Putamen (tissue), 1 donor: ENCODE data around the gene CACNA1S.
A peak's percentile ranks its signal among the peaks of the same experiment; 100 is the strongest.

Experiments used
- DNase-seq: peaks from one replicate; pipeline ENCODE4 v3.0.0-alpha.2; 2016; ENCODE audit warnings: low spot score

CACNA1S gene

GRCh38 chr1:201061886-201062285 lies 50.3 kb downstream of the CACNA1S start:
- DNase-seq, result no peak

- DNase-seq, result no peak
Observed at GRCh38 chr1:201061049-201061448, 51.2 kb downstream of the CACNA1S start.

- no peak for DNase-seq
Observed at GRCh38 chr1:201060586-201060985, 51.6 kb downstream of the CACNA1S start.

GRCh38 chr1:201059871-201060555 lies 52.2 kb downstream of the CACNA1S start:
- peak; percentile 59 for DNase-seq

- no peak for DNase-seq
Observed at GRCh38 chr1:201059401-201059800, 52.8 kb downstream of the CACNA1S start.

- DNase-seq, result no peak
Observed at GRCh38 chr1:201054091-201054543, 58.1 kb downstream of the CACNA1S start.

GRCh38 chr1:201053155-201053860 lies 58.9 kb downstream of the CACNA1S start:
- DNase-seq, result no peak

- peak; percentile 64 for DNase-seq
Observed at GRCh38 chr1:201051399-201051798, 60.8 kb downstream of the CACNA1S start.

GRCh38 chr1:201050515-201051277 lies 61.5 kb downstream of the CACNA1S start:
- no peak for DNase-seq

- no peak for DNase-seq
Observed at GRCh38 chr1:201049248-201049831, 62.9 kb downstream of the CACNA1S start.

GRCh38 chr1:201048521-201048920 lies 63.7 kb downstream of the CACNA1S start:
- DNase-seq, result no peak

- no peak for DNase-seq
Observed at GRCh38 chr1:201044119-201044518, 68.1 kb downstream of the CACNA1S start.

- DNase-seq, result peak; percentile 78
Observed at GRCh38 chr1:201042779-201043461, 69.3 kb downstream of the CACNA1S start.

GRCh38 chr1:201041011-201041410 lies 71.2 kb downstream of the CACNA1S start:
- no peak for DNase-seq

- DNase-seq, result no peak
Observed at GRCh38 chr1:201039876-201040275, 72.3 kb downstream of the CACNA1S start.

GRCh38 chr1:201039418-201039817 lies 72.8 kb downstream of the CACNA1S start:
- DNase-seq, result no peak

- DNase-seq, result no peak
Observed at GRCh38 chr1:201038186-201038876, 73.9 kb downstream of the CACNA1S start.

- DNase-seq, result no peak
Observed at GRCh38 chr1:201036188-201036842, 75.9 kb downstream of the CACNA1S start.

- no peak for DNase-seq
Observed at GRCh38 chr1:201034671-201035070, 77.6 kb downstream of the CACNA1S start.

GRCh38 chr1:201032408-201032807 lies 79.8 kb downstream of the CACNA1S start:
- DNase-seq, result no peak

GRCh38 chr1:201028461-201028889 lies 83.8 kb downstream of the CACNA1S start:
- DNase-seq, result peak; percentile 65
